ENCODE measurements around the gene STX16. TPM values are rescaled to one million over a fixed set of nuclear protein-coding genes. Genes with fewer than 3 reads are reported as not detected.
"Not testable (repeated sequence)": the region's sequence is repeated elsewhere in the genome, so short reads cannot be mapped to it uniquely, and the experiment has no call there.

Gene STX16
- total RNA-seq, 1 donor from 2014 or later, result 31.4 TPM

DNA sequence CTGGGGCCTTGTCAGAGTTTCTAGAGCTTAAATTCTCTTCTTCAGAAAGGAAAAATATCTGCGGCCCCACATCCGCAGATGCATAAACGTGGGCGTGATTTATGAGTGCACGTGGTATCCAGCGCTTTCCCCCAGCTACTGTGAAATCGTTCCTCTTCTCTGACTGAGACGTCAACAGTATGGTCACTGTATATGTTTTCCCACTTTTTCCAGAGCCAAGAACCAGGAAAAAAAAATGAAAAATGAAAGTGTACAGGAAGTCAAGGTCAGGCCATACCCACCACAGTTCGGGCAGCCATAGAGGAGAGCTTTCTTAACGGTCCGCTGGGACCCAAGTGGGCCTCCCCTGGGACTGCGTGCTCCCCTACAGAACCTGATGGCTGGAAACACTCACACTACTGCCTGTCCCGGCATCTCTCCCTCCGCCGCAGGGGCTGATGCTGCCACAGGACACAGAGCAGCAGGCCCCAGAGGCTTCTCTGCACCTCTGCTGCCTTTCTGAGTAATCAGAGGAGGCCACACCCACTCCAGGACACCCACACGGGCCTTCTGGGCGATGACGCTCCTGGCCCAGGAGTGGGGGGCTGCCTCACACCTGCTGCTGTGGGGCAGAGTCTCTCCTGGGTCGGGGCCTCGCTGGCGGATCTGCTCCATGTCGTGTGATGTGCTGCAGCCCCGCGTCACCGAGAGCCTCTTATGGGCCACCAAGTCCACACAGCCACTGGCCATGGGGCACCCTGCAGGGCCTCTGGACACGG is 16.4 kb upstream of the STX16 start:
- FAIRE-seq, result no peak
- no peak for DNase-seq (ENCODE audit: low spot score in 2 of 2)

DNA sequence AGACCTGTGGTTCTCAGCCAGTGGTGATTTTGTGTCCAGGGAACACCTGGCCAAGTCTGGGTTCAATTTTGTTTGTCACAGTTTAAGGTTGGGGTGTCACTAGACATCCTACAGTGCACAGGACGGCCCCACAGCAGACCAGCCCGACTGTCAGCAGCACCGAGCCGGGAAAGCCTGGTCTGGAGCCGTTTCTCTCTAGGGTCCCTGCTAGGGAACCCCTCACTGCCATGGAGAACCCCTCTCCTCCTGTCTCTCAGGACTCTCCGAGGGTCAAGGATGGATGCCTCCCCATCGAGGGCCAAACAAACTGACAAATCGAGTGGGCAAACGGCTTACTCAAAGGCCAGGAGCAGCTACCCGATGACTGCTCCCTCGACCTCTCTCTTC is 15.8 kb upstream of the STX16 start:
- DNase-seq (ENCODE audit: low spot score in 2 of 2) (no peak), FAIRE-seq (no peak)

DNA sequence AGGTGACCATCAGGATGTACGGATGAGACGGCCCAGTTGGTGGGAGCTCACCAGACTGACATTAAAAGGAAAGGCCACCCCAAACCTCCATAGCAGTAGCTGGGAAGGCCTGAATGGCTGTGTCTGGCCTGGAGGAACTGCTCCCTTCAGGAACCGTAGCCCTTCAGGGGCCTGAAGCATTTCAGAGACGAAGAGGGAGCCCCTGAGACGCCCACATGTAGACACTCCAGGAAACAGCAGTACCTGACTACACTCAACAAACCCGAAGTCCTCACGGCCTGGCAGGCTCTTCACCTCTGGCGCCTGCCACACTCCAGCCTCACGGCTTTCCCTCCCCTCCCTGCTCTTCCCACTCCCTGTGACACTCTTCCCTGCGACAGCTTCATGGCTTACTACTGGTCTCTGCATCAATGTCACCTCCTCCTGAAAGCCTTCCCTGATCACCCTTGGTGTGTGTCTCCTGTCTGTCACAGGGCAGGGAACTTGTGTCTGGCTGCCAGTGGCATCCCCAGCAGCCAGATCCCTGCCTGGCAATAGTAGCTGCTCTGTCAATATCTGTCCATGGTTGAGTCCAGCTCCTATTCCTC is 14.6 kb upstream of the STX16 start:
- FAIRE-seq, result no peak
- DNase-seq (ENCODE audit: low spot score in 2 of 2), result no peak

DNA sequence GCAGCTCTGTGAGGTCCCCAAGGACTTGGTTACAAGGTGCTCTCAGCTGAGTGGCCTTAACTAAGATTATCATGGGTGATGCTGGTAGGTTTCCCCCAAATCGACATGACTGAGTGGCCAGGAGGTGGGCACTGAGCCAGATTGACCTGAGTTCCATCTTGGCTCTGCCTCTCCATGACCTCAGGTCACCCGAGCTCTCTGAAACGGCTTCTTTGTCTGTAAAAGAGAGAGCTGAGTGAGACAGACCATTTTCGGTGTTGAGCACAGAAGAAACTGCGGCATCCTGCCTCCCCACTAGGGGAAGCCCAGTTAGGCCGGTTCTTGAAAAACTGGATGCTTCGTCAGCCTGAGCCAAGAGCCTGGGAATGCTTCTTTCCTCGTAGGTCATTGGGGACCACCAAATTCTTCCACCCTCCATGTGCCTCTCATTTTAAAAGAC is 14.1 kb upstream of the STX16 start:
- FAIRE-seq (no peak), DNase-seq (ENCODE audit: low spot score in 2 of 2) (no peak)

DNA sequence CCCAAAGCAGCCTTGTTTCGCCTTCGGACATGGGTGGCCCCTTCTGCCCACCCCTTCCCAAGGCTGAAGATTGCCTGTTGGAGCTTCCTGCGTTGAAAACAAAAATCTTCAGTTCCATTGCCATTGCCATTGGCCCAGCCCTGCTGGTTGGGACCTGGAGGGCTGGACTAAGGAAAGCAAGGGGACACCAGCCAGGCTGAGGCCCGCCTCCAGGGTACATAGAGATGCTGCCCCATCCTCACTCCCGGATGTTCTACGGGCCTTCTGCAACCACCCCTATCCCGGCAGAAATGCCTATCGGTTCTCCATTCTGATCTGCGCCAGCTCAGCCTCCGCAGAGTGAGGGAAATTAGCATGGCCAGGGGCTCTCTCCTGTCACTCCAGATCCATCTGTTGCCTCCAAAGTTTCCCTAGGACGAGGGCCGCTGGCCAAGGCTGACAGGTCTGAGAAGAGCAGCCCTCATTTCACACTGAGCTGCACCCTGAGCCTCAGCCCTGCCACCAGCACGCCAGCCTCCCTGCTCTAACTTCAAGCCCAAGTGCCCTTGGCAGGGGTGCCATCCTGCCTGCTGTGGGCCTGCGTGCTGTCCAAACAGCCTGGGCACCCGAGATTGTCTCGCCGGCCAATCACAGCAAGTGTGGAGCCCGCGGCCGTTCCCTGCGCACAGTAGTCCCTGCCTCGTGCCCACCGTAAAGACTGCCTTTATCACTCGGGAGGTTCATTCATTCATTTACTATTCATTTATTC is 13.4 kb upstream of the STX16 start:
- FAIRE-seq, result no peak
- no peak for DNase-seq (ENCODE audit: low spot score in 2 of 2)

DNA sequence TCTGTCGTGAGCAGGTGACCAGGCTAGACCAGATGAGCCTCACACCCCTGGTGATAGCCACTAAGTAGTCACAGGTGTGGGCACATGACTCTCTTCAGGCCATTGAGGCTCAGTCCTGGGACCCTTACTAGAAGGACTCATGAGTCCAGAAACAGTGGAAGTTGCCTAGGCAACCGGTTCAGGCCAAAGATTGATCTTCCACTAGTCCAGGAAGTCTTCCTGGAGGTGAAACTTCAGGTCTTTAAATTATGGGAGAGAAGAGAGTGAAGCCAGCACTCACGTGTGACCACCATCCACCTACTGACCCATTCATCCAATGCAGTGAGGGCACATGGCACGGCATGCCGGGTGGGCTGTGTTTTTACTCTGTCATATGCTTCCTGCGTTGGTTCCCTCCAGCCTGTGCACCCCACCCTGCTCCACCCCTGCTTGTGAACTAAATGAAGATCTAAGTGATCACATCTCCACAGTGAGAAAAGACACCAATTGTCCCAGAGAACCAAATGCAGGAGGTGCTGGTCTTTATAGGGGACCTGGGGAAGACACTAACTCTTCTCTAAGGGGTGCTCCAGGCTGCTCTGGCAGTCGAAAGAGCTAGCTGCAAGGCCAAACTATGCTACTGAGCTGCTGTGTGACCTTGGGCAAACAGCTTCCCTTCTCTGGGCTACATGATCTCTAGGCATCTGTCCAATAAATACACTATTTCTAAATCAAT is 12.5 kb upstream of the STX16 start:
- FAIRE-seq (no peak), DNase-seq (ENCODE audit: low spot score in 2 of 2) (no peak)

DNA sequence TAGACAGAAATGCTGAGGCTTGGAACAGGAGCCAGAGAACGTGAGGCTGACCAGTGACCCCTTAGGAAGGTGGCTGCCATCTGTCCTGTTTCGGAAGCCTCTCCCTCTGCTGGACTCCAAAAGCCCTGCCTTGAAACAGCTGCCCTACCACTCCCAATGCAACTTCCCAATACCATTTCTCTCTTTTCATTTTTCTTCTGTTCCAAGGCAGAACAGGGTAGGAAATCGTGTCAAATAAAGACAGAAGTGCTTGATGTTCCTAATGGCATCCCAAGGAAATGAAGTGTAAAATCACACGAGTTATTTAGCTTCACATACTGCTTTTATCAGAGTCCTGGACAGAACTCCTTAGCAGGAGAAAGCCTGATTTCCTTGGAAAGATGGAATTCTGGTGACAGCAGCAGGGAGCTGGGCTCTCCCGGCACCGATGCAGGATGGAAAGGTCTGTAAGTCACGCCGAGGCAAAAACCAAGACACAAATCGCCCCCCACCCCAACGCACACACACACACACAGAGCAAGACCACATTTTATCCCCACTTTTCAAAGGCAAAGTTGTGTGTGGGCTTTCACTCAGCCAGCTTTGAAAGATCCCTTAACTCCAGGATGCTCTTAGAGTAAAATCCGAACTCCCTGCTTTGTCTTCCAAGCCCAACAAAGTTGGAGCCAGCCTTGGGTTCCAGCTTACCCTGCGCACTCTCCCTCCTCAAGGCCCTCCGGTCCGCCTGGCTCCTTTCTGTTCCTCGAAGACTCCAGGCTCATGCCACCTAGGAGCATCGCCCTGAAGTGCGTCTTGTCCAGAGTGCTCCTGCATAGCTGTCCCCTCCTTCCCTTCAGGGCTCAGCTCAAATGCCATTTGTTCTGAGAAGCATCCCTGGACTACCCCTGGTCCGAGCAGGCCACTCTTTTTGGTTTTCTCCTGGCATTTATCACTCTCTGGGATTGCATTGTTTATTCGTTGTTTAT is 11.6 kb upstream of the STX16 start:
- FAIRE-seq, result no peak

DNA sequence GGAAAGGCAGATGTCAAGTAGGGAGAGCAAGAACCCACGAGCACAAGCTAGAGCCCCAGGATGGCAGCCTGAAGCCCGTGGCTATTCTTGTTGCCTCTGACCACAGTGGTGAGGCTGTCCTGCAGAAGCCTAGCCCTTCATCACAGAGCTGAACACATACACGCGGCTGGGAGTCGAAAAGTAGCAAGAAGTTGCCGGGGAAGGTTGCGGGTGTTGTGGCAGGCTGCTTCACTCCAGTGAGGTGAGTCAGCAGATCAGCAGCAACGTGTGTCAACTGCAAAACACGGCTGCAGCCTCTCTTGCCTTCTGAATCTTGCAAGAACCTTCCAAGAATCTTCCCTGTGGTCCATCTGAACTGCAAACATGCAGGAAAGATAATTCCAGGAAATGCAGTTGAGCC is 10.6 kb upstream of the STX16 start:
- DNase-seq (ENCODE audit: low spot score in 2 of 2) (no peak), FAIRE-seq (no peak)

More for the DNA sequence above, 11.6 kb upstream of the STX16 start:
- DNase-seq (ENCODE audit: low spot score in 2 of 2), result no peak

DNA sequence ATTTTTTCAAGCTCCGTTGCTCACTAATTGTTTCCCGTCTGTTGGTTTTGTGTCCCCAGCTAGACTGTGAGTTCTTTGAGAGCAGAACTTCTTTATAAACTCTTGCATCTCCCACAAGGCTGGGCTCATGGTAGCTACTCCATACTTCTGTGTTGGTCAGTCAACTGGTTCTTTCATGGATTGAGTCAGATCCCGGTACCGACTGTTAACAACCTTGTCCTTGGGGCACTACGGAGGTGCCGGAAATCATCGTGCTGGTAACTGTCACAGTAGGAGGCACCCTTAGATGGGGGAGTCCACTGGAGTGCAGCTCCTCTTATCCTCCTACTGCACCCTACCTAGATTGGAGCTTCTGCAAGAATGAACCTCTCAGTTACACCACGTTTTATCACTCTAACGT is 8.6 kb upstream of the STX16 start:
- no peak for FAIRE-seq
- DNase-seq (ENCODE audit: low spot score in 2 of 2), result no peak

DNA sequence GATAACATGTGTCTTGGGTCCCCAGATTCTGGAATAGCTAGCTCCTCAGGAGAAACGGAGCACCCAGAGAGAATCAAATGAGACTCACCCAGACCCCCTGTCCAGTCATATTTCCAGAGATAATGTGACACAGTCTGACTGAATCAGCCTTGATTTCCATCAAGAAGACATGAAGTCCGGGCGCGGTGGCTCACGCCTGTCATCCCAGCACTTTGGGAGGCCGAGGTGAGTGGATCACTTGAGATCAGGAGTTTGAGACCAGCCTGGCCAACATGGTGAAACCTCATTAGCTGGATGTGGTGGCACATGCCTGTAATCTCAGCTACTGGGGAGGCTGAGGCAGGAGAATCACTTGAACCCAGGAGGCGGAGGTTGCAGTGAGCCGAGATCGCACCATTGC is 8.2 kb upstream of the STX16 start:
- not testable (repeated sequence) for DNase-seq (ENCODE audit: low spot score in 2 of 2); FAIRE-seq

DNA sequence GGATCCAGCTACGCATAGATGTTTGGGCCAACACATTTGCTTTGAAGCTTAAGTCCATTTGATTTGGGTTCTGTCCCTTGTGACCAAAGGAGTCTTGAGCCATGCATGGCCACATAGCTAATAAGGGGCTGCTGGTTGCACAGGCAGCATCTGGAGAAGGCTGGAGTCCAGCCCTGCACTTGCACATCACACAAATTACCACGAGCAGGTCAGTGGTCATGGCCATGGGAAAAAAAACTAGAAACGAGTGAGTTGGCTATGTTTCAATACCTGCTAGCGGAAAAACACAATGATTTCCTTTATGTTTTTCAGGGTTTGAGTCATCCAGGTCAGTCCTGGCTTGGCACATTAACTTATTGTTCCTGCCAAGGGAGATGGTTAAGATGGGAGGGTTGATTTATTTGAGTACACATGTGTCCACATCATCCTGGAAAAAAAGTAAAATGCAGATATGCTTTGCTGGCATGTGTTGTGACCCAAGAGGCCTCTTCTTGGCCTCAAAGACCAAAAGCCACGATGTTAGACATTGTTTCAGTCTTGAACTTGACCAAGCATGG is 5.6 kb upstream of the STX16 start:
- no peak for FAIRE-seq
- DNase-seq (ENCODE audit: low spot score in 2 of 2), result no peak

DNA sequence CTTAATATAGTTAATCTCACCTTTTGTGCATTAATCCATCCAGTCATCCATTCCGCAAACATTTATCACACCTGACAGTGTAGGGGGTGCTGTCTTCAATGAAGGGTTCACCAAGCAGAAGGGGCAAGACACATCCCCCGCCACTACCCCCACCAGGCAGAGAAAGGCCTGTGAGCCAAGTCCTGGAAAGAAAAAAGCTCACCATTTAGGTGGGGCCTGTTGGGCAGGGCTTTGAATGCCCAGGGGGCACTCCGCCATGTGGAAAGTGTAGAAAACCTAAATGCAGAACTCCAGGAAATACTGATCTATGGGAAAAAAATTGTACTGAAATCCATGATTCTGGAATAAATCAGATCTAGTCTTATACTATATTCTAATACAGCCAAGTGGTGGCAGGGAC is 4.8 kb upstream of the STX16 start:
- FAIRE-seq, result no peak
- DNase-seq (ENCODE audit: low spot score in 2 of 2), result no peak

DNA sequence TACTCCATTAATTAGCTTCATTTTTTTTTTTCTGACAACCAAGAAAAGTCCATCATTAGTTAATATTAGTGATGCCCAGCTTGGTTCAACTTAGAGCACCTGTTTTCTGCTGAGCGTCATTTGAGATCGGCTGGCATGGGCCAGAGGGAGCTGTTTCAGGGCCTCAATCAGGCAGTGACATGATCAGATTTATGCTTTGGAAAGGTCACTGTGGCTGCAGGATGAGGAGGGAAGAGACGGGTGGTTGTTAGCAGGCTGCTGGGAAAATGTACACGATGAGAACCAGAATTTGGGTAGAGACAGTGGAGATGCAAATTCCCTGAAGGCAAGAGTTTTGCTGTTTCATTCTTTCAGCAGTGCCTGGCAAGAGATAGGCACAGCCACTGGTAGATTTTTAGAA is 4.4 kb upstream of the STX16 start:
- no peak for DNase-seq (ENCODE audit: low spot score in 2 of 2)
- FAIRE-seq, result no peak

DNA sequence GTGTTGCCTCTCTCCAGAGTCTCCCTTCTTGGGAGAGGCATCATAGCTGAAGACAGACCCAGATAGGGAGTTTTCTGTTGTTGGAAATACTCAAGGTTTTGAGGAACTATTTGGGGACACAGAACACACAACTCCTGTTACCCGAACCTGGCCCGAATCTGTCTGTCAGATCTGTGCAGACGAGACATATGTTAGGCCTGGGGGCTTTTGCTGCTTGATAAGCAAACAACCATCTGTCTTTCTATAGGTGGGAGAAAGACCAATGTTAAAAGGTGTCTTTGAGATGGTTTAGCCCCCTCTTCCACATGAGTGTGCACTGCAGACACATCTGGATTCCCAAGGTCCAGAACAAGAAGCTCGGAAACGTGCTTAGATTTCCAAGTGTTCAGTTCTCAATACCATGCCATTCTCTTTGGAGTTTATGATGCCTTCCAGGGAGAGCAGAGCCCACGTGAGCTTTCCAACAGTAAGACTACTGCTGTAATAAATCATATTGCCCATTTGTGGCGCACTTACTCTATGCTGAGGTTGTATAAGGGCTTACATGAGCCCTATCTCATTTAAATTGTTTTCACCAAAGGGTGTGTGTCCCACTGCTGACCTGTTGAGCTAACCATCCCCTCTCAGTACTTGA is 3.8 kb upstream of the STX16 start:
- no peak for FAIRE-seq

DNA sequence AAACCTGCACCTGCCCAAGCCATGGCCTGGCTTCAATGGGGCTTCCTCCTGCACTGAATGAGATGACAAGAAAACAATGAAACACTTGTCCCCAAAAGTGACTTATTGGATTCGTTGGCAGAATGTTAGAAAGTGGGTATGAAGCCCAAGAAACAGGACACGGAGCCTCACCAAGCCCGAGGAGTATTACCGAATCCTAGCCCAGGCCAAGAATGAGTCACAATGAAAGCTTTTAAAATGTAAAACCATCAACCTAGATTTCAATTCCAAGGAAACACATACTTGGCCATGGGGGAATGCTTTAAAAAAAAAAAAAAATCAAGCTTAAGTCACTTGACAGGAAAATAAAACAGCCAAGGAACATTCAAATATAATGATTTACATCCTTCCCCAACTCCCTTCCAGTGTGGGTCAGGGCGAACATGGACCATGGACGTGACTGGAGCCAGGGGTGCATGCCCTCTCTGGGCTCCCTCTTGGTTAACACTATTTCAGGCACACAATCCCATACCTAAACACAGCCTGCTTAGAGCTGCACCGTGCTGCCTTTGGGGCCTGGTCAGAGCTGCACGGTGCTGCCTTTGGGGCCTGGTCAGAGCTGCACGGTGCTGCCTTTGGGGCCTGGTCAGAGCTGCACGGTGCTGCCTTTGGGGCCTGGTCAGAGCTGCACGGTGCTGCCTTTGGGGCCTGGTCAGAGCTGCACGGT is 3.1 kb upstream of the STX16 start:
- no peak for FAIRE-seq

More for the DNA sequence above, 3.8 kb upstream of the STX16 start:
- no peak for DNase-seq (ENCODE audit: low spot score in 2 of 2)

DNA sequence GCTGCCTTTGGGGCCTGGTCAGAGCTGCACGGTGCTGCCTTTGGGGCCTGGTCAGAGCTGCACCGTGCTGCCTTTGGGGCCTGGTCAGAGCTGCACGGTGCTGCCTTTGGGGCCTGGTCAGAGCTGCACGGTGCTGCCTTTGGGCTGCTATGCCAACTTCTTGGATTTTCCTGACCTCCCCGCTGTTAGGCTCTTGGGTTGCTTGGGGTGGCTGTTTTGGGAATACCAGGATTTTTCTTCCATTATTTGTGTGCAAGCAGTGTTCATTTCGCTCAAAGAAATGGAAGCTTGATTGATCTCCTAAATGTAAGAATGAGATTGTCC is 2.6 kb upstream of the STX16 start:
- FAIRE-seq; DNase-seq (ENCODE audit: low spot score in 2 of 2): not testable (repeated sequence)

More for the DNA sequence above, 3.1 kb upstream of the STX16 start:
- no peak for DNase-seq (ENCODE audit: low spot score in 2 of 2)

DNA sequence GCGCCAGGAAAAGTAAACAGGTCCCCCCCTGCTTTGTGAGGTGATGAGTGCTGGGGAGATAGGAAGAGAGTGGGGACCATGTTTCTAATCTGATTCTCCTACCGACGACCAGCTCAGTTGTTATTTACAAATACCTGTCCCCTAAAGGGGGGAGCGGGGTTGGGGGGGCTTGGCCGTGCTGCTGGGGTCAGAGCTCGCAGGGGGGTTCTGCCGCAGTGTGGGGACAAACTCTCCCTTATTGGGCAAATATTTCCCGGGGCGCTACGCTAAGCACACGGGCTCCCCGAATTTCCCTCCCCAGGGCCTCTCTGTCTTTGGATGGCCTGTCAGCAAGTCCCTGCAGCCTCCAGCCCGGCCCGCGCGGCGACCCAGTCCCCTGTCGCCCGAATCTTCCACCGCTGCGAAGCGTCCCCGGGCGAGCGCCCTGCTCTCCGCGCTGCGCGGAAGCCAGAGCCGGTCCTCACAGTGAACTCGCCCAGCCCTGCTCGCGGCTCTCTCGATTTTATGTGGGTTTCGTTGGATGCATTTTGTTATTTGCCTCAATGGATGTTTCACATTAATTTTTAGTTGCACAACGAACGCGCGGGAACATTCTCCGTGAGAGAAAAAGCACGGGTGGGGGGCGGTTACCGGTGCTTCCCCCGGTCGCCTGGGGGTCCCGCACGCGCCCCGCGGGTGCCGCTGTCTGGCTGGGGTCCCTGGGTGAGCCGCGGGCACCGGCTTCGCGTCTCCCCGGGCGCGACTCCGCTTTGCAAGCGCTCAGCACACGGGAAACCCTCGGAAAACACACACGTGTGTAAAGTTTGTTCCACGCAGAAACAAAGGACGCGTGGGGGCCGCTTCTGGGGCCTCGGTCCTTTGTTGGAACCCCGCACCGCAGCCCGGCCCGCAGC is 1.5 kb upstream of the STX16 start:
- DNase-seq (ENCODE audit: low spot score in 2 of 2) (peak in 1 of 2 donors; percentile 33), FAIRE-seq (no peak)
